NK-92 (cell line): ENCODE results near the gene TMEM120B.

Experiments
- DNase-seq: peaks from one replicate; lab custom pipeline; 2025; ENCODE audit not compliant: unreplicated experiment; lab: John Stamatoyannopoulos, UW

The TMEM120B gene

GRCh38 chr12:121791671-121792551, 79.4 kb downstream of the TMEM120B start:
- no peak for DNase-seq

GRCh38 chr12:121792607-121793439, 80.3 kb downstream of the TMEM120B start:
- DNase-seq: no peak

GRCh38 chr12:121793440-121793837, 80.9 kb downstream of the TMEM120B start, which contains the start of gene RHOF:
RHOF (minus strand) TSS chr12:121793688; CDS start chr12:121793633, 55 bp downstream.
- DNase-seq: no peak

- DNase-seq: peak; percentile 39
Observed at GRCh38 chr12:121793838-121794533, 81.4 kb downstream of the TMEM120B start.

GRCh38 chr12:121794534-121795033, 82.0 kb downstream of the TMEM120B start:
- no peak for DNase-seq

GRCh38 chr12:121795034-121795968, 82.7 kb downstream of the TMEM120B start:
- no peak for DNase-seq

- no peak for DNase-seq
Observed at GRCh38 chr12:121796855-121797751, 84.6 kb downstream of the TMEM120B start.

GRCh38 chr12:121797937-121798786, 85.6 kb downstream of the TMEM120B start:
- no peak for DNase-seq

- no peak for DNase-seq
Observed at GRCh38 chr12:121798787-121799155, 86.2 kb downstream of the TMEM120B start.

- DNase-seq: no peak
Observed at GRCh38 chr12:121799156-121799841, 86.7 kb downstream of the TMEM120B start.

GRCh38 chr12:121799842-121800693, 87.5 kb downstream of the TMEM120B start:
- no peak for DNase-seq

- DNase-seq: no peak
Observed at GRCh38 chr12:121800694-121801594, 88.4 kb downstream of the TMEM120B start.

- no peak for DNase-seq
Observed at GRCh38 chr12:121801595-121802484, 89.3 kb downstream of the TMEM120B start.

GRCh38 chr12:121802485-121802842, 89.9 kb downstream of the TMEM120B start:
- DNase-seq: no peak
